Measurements from ENCODE around the gene ACSBG1.
"Not testable (repeated sequence)": the region's sequence is repeated elsewhere in the genome, so short reads cannot be mapped to it uniquely, and the experiment has no call there.

ACSBG1 gene

GRCh38 chr15:78162038-78162437 is 72.3 kb downstream of the ACSBG1 start:
- DNase-seq = no peak

- DNase-seq = no peak
Observed at GRCh38 chr15:78159395-78159794, 75.0 kb downstream of the ACSBG1 start.

GRCh38 chr15:78157203-78157602 is 77.2 kb downstream of the ACSBG1 start:
- no peak for DNase-seq

GRCh38 chr15:78156653-78157052 is 77.7 kb downstream of the ACSBG1 start:
- no peak for DNase-seq

- no peak for DNase-seq
Observed at GRCh38 chr15:78155355-78155939, 78.9 kb downstream of the ACSBG1 start.

GRCh38 chr15:78154955-78155354 is 79.4 kb downstream of the ACSBG1 start:
- no peak for DNase-seq

GRCh38 chr15:78151075-78151474 is 83.3 kb downstream of the ACSBG1 start:
- not testable (repeated sequence) for DNase-seq

- peak; percentile 18 for DNase-seq
Observed at GRCh38 chr15:78149805-78150751, 84.3 kb downstream of the ACSBG1 start.

- DNase-seq = peak; percentile 57
Observed at GRCh38 chr15:78149068-78149804, 85.1 kb downstream of the ACSBG1 start, which contains the start of gene IDH3A. TSS of gene IDH3A (plus strand) at chr15:78149362. CDS start at chr15:78149404, 42 bp downstream.

- no peak for DNase-seq
Observed at GRCh38 chr15:78148392-78149067, 85.8 kb downstream of the ACSBG1 start.

GRCh38 chr15:78147566-78147965 is 86.8 kb downstream of the ACSBG1 start:
- no peak for DNase-seq

GRCh38 chr15:78146425-78147154 is 87.8 kb downstream of the ACSBG1 start:
- DNase-seq = no peak

- DNase-seq = no peak
Observed at GRCh38 chr15:78142332-78142731, 92.0 kb downstream of the ACSBG1 start.

GRCh38 chr15:78140292-78140691 is 94.1 kb downstream of the ACSBG1 start:
- no peak for DNase-seq

- DNase-seq = no peak
Observed at GRCh38 chr15:78139578-78139977, 94.8 kb downstream of the ACSBG1 start.

- no peak for DNase-seq
Observed at GRCh38 chr15:78133801-78134200, 100.6 kb downstream of the ACSBG1 start.

GRCh38 chr15:78131295-78132061 is 102.9 kb downstream of the ACSBG1 start, which contains the start of gene CIB2:
TSS of gene CIB2 (minus strand) at chr15:78131445. CDS start at chr15:78131215, 230 bp downstream.
- peak; percentile 10 for DNase-seq

GRCh38 chr15:78130466-78131294 is 103.7 kb downstream of the ACSBG1 start:
- DNase-seq = no peak

GRCh38 chr15:78129751-78130287 is 104.5 kb downstream of the ACSBG1 start:
- no peak for DNase-seq
